ENCODE data around the gene SRBD1. TPM values are rescaled to one million over a fixed set of nuclear protein-coding genes. Genes with fewer than 3 reads are reported as not detected.

SRBD1 gene
- total RNA-seq, 1 donor from 2014 or later: 18.0 TPM

DNA sequence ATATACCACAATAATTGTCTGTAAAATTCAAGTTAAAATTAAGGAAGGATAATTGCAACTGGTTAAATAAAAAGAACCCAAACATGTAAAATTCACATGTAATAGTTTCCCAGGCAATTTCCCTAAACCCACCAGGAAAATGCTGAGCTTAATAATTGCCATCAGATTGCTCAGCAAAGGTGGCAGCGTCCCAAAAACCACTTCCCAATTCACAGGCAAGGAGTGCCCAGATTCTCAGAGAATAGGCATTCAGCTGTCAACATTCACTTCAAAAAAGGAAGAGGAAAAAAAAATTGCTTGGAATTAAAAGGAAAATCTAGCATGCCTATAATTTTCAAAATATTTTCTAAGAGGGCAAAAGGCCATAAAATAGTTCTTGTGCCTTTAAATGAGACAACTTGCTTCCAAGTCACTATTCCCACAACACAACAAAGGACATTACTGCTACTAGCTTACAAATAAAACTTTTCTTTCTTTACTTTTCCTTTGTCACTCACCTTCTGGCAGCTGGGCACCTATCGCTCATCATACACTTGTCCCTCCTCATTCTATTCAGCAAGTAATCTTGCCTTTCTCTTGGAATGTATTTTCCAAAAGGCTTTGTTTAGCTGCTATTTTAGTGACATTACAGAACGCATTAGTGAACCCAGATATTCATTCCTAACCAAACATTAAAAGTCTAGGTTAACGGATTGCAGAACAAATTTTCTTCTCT, 15.2 kb downstream of the SRBD1 start:
- peak; percentile 55 for DNase-seq

DNA sequence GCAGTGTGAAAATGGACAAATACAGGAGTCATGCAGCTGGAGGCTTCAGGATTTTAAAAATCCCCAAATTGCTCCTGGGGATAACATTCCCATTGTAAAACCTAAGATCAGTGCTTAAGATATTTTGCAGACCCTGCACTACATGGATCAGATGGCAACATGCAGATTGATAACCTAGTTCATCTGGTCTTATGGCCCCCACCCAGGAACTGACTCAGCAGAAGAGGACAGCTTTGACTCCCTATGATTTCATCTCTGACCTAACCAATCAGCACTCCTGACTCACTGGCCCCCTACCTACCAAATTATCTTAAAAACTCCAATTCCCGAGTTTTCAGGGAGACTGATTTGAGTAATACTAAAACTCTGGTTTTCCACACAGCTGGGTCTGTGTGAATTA, 20.0 kb downstream of the SRBD1 start:
- DNase-seq: no peak

DNA sequence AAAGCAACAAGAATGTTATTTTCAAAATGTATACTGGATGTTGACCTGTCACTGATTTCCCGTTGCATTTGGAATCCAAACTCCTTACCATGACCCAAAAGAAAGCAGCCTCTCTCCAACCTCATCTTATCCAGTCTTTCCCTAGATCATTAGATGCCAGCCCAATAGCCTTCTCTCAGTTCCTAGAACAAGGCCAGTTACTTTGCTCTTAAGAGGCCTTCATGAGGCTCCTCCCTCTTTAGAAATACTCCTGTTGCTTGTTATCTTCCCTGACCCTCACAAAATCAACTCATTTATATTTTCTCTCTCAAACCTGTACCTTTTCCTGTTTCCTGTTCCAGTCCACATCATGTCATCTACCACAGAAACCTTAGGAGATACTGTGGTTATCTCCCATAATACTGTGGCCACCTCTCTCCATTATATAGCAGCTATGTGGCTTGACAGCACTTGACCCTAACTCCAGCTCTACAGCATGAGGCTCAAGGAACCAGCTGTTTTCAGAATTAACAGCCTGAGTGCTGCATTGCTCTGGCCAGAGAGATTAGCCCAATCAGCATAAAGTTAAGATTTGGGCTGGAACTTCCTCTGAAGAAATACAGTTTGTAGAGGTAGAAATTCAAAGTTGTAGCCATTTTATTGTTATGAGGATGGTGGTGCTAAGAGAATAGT, 22.8 kb downstream of the SRBD1 start:
- no peak for DNase-seq

DNA sequence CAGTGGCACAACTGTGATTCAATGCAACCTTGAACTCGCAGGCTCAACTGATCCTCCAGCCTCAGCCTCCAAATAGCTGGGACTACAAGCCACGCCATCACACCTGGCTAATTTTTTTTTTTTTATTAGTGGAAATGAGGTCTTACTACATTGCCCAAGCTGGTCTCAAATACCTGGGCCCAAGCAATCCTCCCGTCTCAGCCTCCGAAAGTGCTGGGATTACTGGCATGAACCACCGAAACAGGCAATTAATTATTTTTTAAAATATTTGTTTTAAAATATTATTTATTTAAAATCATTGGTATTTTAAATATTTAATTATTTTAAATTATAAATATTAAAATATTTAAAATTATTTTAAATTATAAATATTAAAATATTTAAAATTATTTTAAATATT, 24.5 kb downstream of the SRBD1 start:
- no peak for DNase-seq

DNA sequence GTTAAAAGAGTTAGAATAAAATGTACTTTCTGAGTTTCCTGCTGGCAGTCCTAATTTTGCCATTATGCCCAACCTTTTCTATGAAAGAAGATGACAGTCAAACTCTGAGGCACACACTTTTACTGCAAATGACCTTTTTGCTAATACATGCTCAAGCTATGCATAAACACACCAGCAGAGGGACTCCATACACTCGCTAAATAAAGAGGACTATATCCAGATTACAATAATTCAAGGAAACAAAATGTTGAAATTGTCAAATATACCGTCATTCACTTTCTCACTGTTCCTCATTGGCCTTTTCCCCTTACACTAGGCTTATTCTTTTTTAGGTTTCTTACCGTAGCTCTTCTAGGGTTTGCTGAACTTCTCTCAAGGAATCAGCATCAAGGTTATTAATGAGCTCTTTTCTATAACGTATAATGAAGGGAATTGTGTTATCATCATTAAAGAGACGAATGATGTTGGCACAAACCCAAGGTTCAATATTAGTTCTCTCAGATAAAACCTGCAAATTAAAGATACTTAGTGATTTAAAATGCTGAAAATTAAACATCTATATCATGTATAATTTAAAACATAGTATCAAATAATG, 25.7 kb downstream of the SRBD1 start:
- peak; percentile 80 for DNase-seq

DNA sequence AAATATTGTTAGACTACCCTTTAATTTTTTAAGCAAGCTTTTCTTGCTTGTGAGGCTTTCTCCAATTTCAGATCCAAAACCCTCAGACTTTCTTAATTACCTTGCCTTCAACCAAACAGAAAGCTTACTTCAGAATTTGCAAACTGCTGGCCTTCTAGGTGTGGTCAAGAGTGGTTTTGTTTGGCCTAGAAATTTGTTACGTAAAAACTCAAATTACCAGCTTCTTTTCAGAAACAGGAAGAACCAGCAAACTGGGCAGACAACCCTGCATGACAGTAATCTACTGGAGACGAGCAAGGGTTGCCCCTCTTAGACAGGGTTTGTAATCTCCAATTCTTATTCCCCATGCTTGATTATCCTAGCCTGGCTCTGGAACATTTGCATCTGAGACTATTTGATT, 27.1 kb downstream of the SRBD1 start:
- no peak for DNase-seq

DNA sequence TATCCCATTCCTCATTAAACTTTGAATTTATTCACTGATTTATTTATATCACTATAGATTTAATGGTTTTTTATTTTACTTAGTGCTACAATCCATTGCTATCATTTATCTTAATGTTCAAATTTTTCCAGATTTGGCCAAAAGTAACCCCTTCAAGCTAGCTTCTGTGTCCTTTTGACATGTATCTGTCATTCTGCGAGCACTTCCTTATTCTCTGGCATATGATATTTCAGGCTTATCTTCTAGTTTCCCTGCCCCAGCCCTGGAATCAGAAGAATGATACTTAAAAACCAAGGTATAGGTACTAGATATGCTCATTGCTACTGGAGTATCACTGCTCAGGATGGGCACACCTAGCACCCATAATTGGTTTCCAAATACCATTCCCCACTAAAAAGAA, 28.5 kb downstream of the SRBD1 start:
- no peak for DNase-seq

DNA sequence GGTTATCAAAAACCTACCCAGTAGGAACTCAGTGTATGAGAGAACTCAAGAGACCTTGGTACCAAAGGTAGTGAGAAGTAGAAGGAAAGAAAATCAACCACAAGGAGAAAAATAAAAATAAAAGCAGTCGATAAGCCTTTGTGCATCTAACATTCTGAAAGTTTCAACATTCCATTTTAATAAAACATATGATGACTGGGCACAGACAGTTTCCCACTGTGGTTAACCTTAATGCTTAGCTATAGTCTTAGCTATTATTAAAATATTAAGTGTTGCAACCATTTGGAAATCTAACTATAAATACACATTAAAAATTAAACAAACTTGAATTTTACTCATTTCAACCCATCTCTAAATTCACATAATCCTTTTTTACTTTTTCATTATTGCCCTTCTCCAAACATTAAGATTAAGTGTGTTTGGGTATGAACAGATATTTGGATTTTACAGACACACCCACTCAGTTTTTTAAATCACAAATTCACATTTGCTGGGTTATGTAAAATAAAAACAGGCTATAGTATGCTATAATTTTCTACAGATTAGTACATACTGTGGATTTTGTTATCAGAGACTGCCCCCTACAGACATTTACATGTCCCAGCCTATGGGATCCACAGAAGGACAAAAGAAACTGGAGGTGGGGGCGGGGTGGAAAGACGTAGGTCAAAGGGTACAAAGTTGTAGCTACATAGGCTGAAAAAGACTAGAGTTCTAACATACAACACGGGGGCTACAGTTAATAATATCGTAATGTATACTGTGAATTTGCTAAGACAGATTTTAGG, 32.8 kb downstream of the SRBD1 start:
- DNase-seq: peak; percentile 74

DNA sequence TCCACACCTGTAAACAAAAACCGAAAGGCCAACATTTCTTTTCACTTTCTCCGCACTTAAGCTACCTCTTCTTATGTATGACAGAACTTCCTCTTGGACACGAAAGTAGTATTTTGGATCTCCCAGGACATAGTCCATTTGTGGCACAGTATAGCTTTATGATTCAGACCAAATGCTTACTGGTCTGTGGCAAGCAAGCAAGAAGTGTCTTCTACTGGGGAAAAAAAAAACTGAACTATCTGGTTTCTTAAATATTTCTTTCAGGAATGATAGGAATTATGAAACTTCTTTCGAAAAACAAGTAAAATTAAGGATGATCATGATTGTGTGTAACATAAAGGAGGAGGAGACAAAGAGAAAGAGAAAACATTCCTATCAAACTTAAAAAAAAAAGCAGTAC, 33.6 kb downstream of the SRBD1 start:
- DNase-seq: no peak

DNA sequence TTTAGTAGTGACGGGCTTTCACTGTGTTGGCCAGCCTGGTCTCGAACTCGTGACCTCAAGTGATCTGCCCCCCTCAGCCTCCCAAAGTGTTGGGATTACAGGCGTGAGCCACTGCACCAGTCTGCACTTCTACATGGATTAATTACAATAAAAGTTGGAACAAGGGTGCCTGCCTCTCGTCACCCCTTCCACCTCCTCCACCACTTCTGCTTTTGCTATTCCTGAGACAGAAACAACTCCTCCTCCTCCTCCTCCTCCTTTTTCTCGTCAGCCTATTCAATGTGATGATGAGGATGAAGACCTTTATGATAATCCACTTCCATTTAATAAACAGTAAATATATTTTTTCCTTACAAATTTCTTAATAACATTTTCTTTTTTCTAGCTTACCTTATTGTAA, 35.2 kb downstream of the SRBD1 start:
- no peak for DNase-seq

DNA sequence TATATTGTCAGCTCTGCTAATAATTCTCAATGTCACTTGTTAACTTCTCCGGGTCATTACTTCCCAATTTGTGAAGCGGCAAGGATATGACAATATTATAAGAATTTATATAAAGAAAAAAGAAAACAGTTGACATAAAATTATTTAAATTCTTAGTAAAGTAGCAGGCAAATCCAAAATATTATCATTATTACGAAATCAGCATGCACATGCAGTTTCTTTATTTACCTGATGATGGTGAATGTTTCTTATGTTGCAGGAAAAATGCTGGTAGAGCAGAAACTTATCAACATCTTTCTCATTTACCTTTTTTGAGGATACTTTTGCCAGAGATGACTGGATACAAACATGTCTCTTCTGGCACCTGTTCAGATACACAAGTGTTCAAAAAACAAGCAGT, 38.1 kb downstream of the SRBD1 start:
- no peak for DNase-seq

DNA sequence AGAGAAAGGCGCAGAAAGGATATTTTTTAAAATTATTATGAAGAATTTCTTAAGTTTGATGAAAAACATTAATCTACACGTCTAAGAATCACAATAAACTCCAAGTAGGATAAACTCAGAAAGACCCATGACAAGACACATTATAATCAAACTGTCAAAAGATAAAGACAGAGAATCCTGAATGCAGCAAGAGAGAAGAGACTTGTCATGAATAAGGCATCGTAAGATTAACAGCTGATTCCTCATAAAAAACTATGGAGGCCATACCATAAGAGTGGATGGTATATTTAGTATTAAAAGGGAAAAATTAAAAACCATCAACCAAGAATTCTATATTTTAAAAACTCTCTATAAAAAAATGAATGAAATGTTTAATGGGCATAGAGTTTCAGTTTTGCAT, 39.1 kb downstream of the SRBD1 start:
- no peak for DNase-seq

DNA sequence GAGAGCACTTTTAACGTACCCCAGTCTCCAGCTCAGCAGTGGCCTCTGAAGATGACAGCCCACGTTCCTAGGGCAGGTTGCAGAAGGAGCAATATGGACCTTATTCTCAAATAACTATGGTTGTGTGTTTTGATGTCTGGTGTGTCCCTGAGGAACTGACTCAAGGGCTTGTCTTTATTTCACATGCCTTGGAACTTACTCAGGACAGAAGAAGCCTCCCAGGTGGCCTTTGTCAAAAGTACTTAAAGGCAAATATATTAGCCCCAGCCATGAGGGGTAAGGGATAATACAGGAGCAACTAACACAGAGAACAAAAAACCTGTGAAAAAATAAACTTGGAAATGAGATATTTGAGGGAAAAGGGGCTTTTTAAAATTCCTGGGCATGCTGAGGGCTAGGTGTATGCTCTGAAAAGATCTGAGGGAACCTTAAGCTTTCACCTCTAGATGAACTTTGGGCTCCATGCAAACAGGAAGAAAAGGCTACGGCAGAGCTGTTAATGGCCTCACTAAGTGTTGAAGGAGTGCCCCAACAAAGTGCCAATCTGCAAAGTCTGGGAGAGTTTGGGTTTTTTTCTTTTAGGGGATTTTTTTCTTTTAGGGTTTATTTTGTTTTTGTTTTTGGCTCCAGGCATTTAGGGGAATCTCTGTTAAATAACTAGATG, 40.3 kb downstream of the SRBD1 start:
- DNase-seq: no peak

DNA sequence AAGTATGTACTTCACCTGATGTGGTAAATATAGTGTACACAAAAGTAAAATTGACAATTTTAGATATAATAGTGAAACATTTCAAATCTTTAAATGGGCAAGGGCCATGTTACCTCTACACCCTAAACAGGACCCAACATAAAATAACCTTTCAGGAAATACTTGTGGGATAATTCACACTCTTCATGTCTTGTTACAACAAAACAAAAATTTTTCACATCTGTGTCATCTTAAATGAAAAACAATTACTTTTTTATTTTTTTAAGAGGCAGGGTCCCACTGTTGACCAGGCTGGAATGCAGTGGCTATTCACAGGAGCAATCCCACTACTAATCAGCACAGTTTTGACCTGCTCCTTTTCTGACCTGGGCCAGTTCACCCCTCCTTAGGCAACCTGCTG, 42.1 kb downstream of the SRBD1 start:
- DNase-seq: peak; percentile 35

DNA sequence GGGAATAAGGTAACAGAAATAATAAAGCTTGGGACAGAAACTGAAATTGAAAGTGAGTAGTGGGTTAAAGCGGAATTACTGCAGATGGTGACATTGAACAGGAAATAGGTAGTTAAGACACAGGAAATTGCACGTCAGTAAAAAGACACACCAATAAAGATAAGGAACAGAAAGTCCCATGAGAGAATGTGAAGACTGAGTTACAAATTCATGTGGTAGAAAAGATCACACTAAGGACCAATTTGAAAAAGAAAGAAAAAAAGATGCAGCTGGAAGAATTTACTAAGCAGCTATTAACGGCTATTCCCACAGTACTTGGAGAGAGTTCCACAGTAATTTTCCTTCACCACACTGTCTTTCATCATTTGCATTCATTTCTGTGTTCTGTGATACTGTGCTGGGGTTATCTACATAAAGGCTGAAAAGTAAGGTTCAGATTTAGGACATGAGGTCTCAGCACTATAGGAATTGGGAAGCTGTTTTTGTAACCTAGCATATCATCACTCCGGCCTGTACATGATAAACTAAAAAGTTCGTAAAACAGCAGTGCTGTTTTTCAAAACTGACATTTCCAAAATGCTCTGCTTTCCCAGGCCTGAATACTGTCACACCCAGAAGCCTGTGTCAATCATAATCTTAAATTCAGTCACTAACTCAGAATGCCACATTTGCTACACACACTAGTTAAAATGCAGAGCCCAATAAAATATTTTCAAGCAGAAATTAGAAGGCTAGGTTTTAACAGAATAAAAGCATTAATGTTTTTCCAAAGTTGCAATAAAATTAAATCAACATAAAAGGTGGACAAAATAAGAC, 42.9 kb downstream of the SRBD1 start:
- peak; percentile 69 for DNase-seq

DNA sequence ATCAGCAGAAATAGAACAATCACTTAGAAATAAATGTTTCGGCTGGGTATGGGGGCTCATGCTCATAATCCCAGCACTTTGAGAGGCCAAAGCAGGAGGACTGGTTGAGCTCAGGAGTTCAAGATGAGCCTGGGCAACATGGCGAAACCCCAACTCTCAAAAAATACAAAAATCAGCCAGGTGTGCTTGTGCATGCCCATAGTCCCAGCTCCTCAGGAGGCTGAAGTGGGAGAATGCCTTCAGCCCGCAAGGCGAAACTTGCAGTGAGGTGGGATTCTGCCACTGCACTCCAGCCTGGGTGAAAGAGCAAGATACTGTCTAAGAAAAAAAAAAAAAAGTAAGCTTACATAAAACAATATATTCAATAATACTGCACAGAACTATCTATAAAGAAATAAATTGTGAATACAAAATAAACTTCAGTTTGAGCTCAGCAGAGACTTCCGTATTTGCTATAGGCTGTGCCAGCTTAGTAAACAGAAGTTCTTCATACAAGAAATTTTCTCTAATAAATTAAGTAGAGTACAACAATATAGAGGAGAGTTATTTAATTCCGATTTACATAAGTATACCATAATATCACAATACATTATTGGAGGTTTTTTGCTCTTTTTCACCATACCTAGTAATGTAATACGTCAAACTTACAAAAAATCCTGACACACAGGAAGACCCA, 43.6 kb downstream of the SRBD1 start:
- DNase-seq: no peak

DNA sequence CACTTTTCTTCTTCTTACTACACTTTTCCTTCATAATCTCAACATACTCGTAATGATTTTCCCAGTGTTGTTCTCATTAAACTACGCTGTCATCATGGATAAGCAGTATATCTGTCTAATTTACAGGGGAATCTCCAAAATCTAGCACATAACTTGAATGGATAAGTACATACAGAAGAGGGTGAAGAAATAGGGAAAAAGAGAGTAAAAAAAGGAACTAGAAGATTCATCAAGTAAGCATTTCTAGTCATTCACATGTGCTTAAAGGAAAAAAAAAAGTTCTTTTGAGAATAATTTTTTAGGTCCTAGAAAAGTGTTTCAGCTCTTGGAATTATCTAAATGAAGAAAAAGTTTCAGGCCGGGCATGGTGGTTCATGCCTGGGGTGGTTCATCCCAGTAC, 51.6 kb downstream of the SRBD1 start:
- DNase-seq: no peak

DNA sequence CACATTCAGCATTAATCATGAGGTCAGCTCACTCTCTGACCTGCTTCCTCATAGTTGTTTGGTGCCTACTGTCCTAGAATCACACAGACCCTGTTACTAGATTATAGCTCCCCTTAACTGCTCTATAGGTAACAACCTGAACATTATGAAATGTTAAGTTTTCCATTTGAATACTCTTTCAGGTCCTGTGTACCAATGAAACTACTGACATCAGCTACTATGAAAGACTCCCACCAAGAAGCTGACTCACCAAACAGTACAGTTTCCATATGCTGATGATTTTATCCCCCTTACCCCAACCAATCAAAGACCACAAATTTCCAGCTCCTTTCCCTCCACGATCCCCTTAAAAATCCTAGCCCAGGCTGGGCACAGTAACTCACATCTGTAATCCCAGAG, 56.3 kb downstream of the SRBD1 start:
- peak; percentile 5 for DNase-seq

DNA sequence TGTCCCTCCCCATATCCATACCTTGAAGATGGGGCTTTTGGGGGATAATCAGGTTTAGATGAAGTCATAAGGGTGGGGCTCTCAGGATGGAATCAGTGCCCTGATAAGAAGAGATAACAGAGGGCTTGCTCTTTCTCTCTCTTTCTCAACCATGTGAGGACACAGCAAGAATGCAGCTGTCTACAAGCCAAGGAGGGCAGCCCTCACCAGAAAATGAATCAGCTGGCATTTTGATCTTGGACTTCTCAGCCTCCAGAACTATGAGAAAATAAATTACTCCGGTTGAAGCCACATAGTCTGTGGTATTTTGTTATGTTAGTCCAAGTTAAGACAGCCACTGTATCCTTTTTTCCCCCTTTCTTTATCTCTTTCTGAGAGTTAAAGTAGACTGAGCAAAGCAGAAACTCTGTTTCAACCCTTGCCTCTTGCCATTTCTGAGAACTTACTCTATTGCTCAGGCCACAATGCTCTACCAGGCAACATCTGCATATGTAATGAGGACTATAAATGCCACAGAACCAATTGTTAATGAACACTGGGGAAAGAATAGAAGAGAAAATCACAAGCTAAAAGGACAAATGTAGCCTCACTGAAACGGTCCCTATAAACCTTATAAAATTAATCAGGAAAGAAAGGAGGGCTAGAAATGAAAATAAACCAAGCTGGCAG, 56.9 kb downstream of the SRBD1 start:
- no peak for DNase-seq

DNA sequence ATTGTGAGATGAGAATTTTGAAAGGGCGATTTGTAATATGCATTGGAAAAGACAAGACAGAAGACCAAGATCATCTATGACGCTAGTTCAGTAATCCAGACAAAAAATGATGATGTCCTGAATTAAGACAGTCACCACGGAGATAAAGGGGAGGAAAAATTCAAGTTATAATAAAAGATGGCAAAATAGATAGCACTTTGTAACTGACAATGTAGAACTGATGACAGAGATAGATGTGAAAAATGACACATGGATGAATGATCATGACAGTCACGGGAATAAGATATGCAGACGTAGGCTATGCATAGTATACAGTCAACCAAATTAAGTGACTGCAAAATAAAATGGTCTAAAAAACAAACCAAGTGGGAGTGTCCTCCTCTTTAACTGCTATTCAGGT, 59.2 kb downstream of the SRBD1 start:
- DNase-seq: no peak

DNA sequence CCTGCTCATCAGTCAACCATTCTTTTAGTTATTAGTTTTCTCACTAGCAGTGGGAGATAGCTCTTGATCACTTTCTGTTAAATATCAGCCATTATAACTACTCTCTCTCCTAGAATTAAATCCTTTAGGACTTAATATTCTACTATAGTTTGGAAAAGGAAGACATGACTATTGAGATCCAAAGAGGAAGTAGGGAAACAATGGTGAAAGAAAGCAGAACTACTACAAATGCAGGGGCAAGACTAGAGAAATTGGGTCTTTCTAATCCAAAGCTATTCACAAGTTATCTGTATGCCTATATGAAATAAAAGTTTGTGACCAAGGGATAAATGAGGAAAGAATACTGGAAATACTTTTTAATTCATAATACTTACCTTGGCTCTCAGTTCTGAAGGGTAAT, 65.1 kb downstream of the SRBD1 start:
- DNase-seq: no peak

Measured in dermis blood vessel endothelial cell (primary cell).